HG02885 (cell line): ENCODE data around the gene NT5C2.
"Not testable (repeated sequence)": the region's sequence is repeated elsewhere in the genome, so short reads cannot be mapped to it uniquely, and the experiment has no call there.

Experiments used
- ATAC-seq: cut with Tn5 transposase; IDR thresholded peaks from one replicate; pipeline ENCODE4 v1.9.1; 2021; ENCODE audit warnings: mild to moderate bottlenecking; ENCODE audit not compliant: unreplicated experiment, poor library complexity

The NT5C2 gene

DNA sequence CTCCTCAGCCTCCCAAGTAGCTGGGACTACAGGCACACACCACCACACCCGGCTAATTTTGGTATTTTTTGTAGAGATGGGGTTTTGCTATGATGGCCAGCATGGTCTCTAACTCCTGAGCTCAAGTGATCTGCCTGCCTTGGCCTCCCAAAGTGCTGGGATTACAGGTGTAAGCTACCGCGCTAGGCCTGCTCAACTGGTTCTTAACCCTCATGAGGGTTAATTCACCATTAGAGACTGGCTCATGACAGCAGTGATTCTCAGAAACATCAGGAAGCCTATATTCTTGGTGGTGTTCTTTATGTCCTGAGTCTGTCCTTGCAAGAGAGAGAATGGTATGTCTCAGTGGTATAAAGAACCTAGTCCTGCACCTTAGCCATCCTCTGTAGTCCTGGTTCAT, 10.4 kb upstream of the NT5C2 start:
- no peak for ATAC-seq

DNA sequence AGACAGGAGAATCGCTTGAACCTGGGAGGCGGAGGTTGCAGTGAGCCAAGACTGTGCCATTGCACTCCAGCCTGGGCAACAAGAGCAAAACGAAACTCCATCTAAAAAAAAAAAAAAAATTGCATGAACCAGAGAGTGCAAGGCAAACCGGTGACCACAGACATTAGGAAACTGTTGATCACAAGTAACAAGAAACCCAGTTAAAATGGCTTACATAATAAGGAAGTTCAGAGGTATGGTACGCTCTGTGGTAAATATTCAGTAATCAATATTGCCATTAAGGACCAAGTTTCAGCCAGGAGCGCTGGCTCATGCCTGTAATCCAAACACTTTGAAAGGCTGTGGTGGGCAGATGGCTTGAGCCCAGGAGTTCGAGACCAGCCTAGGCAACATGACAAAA, 9.2 kb upstream of the NT5C2 start:
- ATAC-seq: no peak

DNA sequence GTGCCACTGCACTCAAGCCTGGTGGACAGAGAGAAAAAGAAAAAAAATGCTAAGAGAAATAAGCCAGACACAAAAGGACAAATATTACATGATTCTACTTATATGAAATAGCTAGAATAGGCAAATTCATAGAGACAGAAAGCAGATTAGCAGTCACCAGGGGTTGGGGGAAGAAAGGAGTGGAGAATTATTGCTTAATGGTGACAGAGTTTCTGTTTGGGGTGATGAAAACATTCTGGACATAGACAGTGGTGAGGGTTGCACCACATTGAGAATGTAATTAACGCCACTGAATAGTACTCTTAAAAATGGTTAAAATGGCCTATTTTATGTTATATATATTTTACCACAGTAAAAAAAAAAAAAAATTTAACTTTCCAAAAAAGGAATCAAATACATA, 6.4 kb upstream of the NT5C2 start:
- ATAC-seq: no peak

DNA sequence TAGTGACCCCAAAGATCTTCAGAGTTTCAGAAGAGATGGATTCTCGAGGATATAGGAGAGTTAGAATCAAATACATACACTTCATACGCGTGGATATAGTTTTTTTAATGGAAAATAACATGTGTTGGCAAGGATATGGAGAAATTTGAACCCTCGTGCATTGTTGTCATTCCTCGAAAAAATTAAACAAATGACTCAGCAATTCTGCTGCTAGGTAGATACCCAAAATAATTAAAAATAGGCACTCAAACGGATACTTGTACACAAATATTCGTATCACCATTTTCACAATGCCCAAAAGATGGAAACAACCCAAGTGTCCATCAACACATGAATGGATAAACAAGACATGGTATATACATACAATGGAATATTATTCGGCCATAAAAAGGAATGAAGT, 5.6 kb upstream of the NT5C2 start:
- no peak for ATAC-seq

DNA sequence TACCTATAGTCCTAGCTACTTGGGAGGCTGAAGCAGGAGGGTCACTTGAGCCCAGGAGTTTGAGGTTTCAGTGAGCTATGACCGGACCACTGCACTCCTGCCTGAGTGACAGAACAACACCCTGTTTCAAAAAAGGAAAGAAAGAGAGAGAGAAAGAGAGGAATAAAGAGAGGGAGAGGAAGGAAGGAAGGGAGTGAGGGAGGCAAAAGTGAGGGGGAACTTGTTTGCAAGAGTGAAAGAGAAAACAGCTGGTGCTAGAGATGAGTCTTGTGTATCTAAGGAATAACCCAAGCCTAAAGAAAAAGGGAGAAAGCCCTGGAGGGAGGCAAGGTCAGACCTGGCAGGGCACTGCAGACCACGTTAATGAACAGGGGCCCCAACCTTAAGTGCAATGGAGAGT, 4.8 kb upstream of the NT5C2 start:
- ATAC-seq: no peak

DNA sequence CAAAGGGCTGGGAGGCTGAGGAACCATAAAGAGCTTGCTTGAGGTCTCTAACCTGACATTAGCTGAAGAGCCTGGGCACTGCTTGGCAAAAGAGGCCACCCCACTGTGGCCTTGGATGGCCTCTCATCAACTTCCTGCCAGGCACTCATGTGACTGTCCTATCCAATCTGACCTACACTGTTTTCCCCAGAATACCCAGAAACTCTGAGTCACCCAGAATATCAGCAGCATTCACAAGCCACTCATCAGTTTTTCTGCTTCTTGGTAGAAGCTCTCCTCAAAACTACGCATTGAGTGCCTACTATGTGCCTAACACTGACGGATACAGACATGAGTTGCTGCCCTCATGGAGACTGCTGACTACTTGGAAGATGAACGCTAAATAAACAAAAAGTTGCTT, 4.1 kb upstream of the NT5C2 start:
- no peak for ATAC-seq

DNA sequence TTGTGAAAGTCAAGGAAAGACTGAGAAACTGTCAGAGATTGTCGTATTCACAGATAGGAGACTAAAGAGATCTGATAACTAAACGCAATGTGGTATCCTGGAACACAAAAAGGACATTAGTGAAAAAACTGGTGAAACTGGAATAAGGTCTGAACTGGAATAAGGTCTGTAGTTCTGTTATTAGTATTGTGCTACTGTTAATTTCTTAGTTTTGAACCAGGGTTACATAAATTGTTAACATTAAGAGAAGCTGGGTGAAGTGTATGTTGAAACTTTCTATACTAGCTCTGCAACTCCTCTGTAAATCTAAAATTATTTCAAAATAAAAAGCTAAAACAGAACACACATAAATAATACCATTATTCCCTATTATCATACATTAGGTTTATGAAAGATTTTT, 3.4 kb upstream of the NT5C2 start:
- ATAC-seq: no peak

DNA sequence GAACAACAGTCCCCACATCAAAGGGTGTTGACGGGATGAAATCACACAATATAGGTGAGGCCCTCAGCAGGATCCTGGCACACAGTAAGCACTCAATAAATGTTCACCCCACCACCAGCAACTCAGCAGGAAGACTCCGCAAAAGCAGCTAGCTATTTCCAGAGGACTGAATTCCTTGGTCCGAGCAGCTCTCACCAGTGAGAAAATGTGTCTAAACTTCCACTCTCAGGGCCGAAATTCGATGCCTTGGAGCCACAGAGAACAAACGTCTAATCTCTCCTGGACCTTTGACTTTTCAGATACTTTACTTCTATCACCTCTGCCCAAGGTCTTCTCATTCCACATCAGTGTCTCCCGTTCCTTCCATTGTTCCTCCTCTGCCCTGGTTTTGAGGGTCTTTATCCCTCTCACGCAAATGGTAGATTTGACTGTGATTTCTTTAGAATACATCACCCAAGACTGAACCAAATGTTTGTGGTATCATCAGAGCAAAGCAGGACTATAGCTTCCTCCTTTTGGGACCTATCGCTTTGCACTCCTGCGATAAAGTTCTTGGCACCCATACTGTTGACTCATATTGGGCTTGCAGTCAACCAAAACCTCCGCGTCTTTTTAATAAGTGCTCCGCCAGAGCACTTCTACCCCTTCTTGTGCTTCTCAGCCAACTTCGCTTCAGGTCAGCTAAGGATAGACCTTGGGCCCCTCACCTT, 903 bp upstream of the NT5C2 start:
- ATAC-seq: no peak

DNA sequence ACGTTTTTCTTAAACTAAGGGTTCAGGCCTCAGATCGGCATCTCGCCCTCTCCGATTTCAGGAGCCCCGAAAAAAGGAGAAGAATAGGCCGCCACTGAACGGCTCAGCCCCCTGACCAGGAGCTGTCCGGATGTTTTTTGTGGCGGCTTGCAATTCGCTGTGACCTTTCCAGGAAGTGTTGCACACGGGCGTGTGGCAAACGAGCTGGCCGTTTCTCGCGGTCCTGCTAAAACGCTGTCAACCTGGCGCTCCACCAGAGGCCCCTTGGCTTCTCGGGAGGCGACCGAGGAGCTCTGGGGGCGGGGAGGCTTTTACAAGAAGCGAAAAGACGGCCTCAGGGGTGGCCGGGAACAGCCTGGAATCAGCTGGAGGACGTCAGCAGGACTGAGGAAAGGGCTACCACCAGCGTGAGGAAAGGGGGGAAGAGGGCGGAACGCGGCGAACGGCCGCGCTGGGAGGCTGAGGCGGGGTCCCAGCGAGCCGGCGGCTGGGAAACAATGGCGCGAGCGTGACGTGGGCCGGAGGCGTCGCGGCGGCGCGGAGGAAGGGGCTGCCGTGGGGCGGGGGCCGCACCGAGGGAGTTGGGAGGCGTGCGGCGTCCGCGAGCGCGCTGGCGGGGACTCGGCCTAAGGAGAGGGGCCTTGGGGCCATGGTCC, 493 bp downstream of the NT5C2 start:
- ATAC-seq: peak; percentile 56

DNA sequence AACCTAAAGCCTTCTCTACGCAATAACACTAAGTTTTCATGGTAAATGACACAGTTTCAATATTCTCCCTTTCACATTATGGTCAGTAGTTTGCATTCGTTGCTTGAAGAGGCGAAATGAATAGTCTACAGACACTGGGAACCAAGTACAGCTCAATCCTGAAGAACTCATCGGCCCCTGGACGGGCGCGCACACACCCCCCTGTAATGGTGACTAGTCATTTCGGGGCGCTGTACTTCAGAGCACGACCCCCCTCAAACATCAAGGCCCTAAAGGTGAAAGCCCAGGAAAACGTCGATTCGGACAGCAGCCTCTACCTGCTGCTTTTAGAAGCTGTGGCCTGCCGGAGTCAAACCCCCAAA, 1.0 kb downstream of the NT5C2 start:
- peak; percentile 15 for ATAC-seq

DNA sequence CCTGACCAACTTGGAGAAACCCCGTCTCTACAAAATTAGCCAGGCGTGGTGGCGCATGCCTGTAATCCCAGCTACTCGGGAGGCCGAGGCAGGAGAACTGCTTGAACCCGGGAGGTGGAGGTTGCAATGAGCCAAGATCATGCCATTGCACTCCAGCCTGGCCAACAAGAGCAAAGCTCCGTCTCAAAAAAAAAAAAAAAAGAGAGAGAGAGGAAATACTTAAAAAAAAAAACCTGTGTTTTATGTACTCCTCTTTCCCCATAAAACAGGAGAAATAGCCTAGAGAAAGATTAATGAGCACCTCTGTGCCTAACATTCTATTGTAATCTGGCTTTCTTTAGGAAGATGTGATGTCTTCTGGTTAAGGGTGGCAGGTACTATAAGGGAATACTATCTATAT, 1.9 kb downstream of the NT5C2 start:
- not testable (repeated sequence) for ATAC-seq

DNA sequence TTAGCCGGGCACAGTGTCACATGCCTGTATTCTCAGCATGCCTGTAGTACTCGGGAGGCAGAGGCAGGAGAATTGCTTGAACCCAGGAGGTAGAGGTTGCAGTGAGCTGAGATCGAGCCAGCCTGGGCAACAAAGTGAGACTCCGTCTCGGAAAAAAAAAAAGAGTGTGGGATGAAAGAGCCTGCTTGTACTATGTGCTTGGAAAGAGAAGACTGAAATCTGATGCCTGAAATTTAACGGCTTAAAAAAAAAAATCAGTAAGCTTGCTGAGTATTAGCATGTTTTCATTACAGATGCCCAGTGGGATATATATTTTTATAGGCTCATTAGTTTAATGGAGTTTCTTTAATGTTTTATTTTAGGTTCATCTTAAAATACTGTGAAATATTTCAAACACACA, 4.2 kb downstream of the NT5C2 start:
- no peak for ATAC-seq

DNA sequence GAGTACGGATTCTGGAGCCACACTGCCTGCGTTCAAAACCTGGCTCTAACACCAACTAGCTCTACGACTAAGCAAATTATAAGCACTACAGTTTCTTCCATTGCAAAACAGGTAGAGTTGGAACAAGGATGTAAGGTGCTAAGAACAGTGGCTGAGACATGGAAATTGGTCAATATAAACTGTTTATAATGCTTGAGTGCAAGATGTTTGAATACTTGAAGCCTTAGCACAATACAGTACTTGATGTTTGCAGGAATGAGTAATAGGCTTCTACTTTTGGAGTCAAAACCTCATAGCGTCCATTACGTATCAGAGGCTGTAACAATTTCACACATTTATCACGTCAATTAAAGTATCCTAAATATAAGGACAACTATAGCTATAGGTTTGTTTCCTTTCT, 6.9 kb downstream of the NT5C2 start:
- no peak for ATAC-seq

DNA sequence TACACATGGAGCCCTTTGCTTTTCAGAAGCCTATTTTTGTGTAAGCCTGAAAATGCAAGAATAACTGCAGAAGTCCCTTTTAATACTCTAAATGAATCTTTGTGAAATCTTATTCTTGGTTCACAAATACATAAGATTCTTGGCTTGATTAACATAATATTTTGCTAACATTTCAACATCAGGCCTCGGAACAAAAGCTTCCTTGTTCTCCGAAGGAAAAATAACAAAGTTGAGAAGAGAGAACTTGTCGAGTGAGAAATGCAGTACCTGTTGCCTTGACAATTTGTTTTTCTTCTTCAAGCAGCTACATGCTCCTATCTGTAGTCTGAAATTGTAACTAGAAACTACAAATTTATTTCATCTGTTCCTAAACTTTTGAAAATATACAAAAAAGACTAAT, 8.5 kb downstream of the NT5C2 start:
- no peak for ATAC-seq

DNA sequence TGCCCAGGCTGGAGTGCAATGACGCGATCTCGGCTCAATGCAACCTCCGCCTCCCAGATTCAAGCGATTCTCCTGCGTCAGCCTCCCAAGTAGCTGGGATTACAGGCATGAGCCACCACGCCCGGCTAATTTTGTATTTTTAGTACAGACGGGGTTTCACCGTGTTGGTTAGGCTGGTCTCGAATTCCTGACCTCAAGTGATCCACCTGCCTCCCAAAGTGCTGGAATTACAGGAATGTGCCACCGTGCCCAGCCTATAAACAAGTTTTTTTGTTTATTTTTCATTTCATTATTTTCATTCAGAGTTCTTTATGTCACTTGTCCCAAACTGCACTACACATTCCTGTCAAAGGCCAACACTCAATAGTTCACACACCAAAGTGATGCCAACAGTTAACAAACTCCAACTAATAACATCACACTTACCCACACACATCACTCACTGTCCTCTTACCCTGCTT, 9.1 kb downstream of the NT5C2 start:
- ATAC-seq: not testable (repeated sequence)

DNA sequence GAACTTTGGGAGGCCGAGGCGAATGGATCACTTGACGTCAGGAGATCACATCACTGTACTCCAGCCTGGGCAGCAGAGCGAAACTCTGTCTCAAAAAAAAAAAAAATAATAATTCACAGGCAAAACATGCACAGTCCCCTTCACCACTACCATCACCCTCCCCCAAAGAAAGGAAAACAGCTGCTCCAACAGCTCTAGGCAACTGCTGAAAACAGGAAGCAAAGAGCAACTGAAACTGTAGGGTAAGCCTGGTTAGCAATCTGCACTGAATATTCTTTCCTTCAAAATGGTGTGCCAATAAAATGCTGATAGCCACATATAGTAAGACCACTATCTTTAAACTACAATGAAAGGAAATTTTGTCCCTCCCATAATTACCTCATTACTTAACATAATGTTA, 11.8 kb downstream of the NT5C2 start:
- peak; percentile 71 for ATAC-seq

DNA sequence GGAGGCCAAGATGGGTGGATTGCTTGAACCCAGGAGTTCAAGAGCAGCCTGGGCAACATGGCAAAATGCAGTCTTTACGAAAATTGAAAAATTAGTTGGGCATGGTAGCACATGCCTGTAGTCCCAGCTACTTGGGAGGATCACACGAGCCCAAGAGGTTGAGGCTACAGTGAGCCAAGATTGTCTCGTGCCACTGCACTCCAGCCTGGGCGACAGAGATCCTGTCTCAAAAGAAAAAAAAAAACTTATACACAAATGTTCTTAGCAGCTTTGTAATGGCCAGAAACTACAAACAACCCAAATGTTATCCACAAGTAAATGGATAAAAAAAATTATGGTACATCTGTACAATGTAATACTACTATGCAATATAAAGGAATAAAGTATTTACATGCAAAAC, 12.6 kb downstream of the NT5C2 start:
- no peak for ATAC-seq

DNA sequence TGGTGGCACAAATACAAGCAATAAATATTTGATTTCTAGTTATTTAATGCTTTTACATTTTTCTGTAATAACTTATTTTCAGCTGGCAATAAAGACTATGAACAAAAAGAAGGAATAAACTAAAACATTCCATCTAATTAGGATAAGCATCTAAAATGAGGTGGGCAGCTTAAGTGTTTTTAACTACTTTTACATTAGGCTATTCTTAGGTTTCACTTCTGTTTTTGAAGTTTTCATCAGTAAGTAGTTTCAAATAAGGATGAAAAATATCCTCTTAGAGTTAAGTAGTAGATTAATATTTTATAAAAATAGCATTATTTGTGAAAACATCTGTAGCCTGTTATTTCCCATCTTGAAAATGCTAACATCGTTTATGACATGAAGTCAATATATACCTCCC, 15.9 kb downstream of the NT5C2 start:
- ATAC-seq: no peak

DNA sequence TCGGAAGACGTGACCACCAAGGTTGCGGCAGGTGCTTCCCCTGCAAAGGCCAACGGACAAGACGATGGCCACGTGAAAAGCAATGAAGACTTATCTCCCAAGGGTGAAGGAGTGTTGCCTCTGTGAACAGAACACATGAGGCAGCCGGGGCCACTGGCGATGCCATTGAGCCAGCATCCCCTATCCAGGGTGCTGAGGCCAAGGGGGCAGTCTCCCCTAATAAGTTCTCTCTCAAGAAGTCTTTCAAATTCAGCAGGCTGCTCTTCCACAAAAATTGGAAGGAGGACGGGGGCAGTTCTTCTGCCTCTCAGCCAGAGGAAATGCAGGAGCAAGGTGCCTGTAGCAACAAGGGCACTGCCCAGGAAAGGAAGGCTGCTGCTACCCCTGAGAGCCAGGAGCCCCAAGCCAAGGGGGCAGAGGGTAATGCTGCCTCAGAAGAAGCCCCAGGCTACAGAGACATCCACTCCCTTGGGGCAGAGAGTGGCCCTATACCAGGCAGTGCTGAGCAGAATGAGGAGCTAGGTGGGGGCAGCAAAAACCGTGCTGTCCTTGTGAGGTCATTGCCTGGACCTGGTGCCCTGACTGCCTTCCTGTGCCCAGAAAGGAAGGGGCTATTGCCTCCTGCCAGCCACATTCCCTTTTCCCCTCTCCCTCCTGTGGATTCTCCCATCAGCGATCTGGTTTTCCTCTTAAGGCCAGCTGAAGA, 17.3 kb downstream of the NT5C2 start:
- no peak for ATAC-seq

DNA sequence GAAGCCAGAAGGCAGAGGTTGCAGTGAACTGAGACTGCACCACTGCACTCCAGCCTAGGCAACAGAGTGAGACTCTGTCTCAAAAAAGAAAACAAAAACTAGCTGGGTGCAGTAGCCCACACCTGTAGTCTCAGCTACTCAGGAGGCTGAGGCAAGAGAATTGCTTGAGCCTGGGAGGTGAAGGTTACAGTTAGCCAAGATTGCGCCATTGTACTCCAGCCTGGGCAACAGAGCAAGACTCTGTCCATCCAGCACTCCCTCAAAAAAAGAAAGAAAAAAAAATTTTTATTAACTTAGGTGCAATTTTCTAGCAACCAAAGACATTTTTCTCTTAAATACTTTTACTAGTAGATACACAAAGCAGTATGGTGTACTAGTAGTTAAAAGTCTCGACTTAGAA, 18.7 kb downstream of the NT5C2 start:
- not testable (repeated sequence) for ATAC-seq

DNA sequence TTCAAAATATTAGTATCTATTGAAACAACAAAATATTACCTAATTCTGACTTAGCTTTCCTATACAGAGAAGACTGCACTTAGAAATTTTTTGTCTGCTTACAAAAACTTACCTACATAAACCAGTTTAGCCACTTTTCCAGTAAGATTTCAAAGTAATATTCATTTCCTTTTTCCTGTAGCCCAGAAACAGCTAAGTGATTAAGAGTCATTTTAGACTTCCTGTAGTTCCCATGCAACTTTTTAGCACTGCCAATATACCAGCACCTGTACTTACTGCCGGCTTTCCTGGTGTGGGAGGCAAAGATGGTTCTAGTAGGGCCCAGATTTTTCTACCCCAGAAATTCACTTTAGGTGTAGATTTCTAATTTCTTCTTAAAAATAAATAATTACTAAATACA, 21.8 kb downstream of the NT5C2 start:
- ATAC-seq: no peak

DNA sequence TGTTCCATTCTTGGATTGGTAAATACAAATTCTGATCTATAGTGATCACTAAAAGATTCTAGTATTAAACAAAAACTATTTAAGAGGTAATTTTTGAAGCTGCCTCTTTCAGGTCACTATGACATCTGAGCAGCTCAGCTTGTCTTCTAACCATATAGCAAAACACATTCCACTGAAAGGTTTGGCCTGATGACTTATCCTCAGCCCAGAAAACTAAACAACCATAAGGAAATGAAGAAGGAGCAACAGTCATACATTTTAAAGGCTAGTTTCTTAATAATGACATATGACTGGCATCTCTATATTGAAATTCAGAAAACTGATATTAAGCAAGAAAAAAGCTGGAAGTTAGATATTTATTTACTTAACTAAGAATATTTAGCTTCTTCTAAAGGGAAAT, 24.6 kb downstream of the NT5C2 start:
- ATAC-seq: no peak
